Cortex of kidney (tissue), 1 donor: ENCODE measurements around the gene PLEKHJ1.

Source experiments
- DNase-seq: peaks from one replicate; lab custom pipeline; 2025; lab: John Stamatoyannopoulos, UW

PLEKHJ1 gene

DNA sequence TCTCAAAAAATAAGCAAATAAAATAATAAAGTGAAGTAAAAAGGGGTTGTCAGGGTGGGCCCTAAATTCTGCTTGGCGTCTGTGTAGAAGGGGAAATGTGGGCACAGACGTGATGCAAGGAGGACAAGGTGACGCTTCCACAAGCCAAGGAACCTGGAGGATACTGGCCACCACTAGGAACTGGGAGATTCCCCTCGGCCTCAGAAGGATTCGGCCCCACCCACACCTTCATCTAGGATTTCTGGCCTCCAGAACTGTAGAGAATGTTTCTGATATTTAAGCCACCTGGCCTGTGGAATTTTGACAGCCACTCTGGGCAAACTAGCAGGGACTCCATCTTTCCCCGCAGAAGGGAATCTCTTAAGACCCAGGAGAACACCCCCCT is 1.1 kb downstream of the PLEKHJ1 start:
- no peak for DNase-seq

DNA sequence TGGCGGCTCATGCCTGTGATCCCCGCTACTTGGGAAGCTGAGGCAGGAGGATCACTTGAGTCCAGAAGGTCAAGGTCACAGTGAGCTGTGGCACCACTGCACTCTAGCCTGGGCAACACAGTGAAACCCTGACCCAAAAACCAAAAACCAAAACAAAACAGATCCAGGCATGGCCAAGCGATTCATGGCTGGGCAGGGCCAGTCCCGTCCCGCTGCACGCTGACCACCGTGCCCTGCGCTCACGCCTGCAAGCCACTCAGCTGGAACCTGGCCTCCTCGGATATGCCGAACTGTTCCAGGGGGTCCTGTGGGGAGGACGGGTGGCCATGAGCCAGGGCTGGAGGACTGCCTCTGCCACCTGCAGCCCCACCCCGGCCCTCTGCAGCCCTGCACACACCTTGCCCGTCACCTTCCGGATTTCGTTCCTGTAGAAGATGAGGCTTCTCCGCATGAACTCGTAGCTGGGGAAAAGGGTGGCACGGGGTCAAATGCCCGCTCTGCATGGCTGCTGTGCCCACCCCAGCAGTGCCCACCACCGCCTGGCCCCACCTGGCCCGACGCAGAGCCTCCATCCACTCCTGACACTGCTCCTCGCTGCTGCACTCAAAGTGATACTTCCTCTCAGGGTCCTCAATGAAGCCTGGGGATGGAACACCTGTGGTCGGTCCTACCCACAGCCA is 2.4 kb downstream of the PLEKHJ1 start:
- DNase-seq, result no peak

DNA sequence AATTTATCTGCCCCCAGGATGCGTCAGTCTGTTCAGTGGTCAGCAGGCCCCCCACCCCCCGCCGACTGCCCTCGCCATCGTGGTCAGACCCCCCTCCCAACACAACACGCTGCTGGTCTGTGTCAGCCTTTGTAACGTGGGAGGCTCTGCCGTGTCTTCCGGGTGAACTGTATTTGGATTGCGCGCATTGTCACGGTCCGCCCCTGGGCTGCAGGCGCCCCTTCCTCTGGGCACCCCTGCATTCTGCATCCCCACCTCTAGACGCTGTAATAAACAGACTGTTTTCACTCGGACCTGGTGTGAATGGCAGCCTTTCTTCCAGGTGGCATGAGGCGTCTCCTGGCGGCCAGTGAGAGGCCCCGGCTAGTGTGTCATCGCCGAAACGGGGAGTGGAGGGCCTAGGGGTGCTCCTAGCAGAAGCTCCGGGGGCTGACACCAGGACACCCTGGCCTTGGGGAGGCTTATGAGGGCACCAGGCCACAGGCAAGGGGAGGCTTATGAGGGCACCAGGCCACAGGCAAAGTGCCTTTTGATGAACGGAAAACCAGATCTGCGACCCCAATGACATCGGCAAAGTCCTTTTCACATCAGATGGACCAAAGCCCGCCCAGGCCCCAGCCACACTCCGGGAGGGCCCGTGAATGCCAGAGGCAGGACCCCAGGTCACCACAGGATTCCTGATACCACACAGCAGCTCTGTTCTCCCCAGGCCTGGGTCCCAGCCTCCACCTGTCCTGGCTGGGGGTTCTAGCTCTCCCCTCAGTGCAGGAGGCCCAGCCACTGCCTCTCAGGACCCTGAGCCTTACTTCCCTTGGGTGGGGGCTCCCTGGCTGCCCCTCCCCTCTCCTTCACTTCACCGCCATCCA is 3.6 kb downstream of the PLEKHJ1 start:
- DNase-seq, result no peak

DNA sequence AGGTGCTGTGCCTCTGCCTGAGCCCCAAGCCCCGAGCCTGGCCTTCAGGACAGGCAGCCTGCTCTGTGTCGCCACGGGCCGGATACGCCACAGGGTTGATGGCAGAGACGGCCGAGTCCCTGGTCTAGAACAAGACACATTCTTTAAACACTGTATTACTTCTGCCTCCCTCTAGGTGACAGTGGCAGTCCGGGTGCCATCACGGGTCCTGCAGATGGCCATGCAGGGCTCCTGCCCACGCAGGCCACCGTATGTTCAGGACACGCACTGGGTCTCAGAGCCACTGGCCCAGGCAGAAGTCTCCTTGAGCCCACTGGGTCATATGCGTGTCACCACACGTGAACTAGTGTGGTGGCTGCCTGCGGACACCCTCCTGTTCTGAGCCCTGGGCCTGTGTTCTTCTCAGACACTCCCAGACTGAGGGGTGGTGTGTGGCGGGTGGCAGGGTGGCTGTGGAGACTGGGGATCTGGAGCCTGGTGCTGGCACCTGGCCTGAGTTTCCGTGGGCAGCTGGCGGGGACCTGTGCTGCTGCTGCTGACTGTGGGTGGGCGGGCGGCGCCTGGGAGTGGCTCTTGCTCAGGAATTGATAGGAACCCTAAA is 4.4 kb downstream of the PLEKHJ1 start:
- DNase-seq, result no peak

DNA sequence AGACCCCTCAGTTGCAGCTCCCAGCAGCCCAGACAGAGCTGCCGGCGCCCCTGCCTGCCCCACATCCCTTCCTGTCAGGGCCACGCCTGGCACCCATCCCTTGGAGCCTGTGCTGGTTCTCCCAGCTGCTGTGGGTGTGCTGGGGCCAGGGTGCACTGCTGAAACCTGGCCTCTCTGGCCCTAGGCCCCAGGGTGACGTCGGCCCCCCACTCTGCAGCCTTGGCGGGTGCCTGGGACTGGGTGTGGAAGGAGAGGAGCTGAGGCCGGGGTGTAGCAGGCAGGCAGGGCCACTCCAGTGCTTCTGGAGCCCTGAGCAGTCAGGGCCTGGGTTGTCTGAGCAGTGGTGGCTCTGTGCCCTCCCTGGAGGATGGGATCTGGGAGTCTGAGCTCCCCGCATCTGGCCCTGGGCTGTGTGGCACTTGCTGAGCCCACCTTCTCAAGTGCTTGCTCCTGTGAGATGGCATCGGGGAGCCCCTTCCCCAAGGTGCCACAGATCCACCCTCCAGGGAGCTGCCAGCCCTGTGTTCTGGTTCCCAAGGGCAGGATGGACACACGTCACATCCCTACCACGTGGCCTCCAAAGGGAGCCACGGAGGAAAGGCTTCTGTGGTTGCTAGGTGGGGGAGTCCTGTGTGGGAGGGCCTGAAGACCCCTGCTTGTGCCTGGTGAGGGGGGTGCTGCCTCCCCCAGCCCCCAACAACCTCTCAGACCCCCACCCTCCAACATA is 5.2 kb downstream of the PLEKHJ1 start:
- no peak for DNase-seq

DNA sequence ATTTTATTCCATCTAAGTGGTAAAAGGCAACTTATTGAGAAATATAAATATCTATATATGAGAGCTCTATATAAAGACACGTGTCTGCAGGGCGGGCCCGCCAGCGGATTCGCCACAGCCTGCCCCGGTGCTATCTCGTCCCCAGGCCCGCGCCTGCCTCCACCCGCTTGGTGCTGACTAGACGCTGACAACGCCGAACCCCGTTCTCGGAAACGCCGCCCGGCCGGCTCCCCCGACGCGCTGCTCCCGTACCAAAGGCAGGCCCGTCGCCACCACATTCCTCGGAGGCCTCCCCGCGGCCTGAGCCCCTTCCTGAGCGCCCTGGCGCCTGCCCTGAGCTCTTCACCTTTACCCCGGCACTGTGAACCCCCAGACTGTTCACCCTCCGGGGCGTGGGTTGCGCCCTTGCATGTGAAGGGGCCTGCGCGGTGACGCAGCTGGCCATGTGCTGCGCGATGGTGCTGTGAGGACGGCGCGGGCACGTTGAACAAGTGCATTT is 6.0 kb downstream of the PLEKHJ1 start:
- no peak for DNase-seq

DNA sequence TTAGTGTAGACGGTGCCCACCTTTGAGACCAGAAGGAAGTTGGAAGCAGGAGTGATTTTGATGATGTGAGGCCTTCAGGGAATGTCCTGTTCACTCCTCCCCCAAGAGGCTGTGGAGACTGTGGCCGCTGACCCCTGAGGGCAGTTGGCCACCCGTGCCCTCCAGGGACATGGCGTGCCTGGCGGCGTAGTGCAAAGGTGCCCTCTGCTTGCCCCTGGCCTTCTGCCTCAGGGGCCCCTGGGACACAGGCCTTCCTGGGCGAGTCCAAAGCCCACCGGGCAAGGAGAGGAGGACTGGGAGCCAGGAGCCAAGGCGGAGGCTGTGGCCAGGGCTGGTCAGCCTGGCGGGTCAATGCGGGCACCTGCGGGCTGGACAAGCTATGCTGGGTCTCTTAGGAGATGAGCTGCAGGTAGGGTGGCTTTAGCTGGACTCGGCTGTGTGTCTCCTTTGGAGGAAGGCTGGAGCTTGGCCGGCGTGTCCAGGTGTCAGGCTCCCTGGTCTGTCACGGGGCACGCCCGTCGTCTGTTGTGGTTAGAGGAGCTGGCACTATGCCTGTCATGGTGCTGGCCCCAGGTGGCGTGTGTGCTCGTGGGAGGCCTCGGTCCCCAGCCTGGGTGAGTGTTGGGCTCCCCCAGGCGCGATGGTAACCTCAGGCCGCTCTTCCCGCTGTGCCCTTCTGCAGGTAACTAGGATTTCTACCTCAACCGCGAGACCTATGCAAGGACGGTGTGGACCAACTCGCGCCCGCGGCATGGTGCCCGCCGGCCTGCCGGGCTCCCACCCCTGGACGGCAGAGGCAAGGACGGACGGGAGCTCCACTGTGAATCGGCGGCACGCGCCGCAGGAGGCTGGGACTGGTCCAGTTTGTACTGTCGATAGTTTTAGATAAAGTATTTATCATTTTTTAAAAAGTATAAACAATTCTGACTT is 6.8 kb downstream of the PLEKHJ1 start:
- no peak for DNase-seq

DNA sequence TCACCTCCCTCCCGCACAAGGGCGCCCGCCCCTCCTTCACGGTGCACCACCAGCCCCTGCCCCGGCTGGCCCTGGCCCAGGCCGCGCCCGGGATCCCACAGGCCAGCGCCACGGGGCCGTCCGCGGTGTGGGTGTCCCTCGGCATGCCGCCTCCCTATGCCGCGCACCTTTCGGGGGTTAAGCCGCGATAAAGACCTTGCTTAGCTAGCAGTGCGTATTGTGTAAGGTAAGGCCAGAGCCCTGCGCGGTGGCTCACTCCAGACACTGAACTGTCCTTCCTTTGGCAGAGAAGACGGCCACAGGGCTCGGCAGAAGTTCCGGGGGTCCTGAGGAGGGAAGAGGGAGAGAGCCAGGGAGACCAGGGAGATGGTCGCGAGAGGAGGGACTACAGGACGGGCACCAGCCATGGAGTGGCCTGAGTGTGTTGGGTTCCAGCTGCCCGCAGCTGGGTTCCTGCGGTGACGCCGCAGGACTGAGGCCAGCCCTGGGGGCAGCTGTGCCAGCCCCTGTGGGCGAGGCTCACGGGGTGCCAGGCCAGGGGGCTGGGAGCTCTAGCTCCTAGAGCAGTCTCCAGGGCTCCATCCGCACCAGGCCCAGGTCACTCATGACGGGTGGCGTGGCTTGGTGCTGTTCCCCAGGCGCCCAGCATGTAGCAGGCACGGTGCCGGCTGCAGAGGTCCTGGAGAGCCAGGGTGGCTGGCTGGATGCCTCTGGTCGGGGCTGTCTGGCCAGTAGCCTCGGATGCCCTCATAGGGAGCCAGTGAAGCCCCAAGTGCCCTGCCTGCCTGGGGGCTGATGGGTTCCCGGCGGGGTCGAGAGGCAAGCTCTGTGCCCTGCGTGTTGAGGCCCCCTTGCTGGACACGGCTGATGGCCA is 7.7 kb downstream of the PLEKHJ1 start:
- DNase-seq, result no peak

DNA sequence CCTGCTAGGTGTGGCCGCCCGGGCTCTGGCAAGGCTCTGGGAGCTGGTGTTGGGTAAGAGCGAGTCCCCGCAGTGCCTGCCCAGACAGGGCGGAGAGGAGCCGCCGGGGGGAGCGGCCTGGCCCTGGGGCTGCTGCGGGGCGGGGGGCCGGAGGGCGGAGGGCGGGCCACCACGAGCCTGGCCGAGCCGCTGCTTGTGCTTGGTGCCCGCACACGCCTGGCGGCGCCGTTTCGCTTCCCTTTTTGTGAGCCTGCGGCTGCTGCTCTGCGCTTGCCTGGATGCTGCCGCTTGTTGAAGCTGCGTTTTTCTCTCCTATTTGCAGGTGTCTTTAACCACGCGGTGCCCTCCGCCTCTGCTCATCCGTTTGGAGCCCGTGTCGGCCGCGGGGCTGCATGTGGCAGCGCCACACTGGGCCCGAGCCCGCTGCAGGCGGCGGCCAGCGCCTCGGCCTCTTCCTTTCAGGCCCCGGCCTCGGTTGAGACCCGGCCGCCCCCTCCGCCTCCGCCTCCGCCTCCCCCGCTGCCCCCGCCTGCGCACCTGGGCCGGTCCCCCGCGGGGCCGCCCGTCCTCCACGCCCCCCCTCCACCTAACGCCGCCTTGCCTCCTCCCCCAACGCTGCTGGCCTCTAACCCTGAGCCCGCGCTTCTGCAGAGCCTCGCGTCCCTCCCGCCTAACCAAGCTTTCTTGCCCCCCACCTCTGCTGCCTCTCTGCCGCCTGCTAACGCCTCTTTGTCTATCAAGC is 8.5 kb downstream of the PLEKHJ1 start:
- DNase-seq, result no peak

DNA sequence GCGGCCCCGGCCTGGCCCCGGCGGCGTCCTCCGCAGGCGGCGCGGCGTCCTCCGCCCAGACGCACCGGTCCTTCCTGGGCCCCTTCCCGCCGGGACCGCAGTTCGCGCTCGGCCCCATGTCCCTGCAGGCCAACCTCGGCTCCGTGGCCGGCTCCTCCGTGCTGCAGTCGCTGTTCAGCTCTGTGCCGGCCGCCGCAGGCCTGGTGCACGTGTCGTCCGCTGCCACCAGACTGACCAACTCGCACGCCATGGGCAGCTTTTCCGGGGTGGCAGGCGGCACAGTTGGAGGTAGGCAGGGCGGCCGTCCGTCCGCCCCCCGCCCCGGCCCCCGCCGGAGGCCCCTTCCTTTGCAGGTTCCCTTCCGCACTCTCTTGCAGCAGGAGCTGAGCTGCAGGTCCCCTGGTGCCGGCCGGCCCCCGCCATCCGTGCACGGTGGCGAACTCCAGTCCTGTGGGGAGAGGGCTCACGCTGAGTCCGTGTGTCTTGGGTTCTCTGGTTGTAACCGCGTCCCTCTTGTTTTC is 9.2 kb downstream of the PLEKHJ1 start:
- DNase-seq, result no peak

DNA sequence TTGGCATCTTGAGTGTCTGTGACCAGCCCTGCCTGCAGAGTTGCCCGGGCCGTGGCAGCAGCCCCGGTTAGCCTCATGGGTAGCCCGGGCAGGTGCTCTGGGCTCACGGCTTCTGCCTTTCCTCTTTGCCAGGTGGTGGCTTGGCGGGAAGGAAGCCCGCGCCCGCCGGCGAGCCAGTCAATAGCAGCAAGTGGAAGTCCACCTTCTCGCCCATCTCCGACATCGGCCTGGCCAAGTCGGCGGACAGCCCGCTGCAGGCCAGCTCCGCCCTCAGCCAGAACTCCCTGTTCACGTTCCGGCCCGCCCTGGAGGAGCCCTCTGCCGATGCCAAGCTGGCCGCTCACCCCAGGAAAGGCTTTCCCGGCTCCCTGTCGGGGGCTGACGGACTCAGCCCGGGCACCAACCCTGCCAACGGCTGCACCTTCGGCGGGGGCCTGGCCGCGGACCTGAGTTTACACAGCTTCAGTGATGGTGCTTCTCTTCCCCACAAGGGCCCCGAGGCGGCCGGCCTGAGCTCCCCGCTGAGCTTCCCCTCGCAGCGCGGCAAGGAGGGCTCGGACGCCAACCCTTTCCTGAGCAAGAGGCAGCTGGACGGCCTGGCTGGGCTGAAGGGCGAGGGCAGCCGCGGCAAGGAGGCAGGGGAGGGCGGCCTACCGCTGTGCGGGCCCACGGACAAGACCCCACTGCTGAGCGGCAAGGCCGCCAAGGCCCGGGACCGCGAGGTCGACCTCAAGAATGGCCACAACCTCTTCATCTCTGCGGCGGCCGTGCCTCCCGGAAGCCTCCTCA is 9.9 kb downstream of the PLEKHJ1 start:
- DNase-seq, result no peak

DNA sequence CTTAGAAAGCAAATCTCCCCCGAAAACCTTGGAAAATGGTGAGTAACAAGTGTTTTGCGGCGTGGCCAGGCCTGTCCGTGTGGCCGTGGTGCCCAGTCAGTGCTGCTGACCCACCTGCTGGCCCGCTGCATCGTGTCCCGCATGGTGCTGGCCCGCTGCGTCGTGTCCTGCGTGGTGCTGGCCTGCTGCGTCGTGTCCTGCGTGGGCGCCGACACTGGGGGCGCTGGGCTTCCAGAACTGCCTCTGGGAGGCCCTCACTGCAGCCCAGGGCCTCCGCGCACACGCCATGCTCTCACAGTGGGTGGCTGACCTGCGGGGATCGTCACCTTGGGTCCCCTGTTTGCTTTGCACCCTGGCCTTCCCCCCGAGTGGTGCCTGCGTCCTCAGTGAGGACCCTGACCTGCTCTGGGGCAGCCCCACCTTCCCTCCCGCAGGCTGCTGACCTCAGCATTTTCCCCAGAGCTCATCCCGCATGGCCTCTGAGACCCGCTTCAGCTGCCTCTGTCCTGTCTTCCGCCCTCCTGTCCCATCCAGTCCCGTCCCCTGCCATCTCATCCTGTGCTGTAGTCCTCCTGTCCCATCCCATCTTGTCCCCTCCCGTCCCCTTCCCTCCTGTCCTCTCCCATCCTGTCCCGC is 10.6 kb downstream of the PLEKHJ1 start:
- no peak for DNase-seq

DNA sequence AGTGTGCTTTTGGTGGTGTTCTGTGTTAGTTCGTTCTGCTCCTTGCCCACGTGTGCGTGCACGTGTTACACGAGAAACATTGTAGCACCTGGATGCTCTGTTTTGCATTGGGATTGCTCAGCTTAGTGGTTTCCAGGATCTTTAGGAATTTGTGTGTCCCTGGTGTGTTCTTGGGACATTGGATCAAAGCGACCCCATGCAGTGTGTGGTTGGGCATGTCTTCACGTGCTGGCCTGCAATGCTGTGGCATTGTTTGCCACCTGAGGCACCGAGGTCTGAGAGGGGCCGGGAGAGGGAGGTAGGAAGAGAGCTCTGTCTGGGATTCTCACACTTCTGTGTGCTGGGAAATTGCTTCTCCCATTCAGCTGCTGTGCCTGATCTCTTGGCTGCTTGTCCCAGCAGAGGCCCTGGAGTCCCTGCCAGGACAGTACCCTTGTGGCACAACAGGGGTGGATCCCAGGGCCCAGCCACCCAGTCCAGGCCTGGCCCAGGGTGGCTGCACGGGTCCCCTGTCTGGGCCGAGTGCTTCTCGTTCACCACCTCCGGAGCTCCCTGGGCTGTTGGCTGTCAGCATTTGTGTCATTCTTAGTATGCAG is 11.3 kb downstream of the PLEKHJ1 start:
- DNase-seq, result no peak

DNA sequence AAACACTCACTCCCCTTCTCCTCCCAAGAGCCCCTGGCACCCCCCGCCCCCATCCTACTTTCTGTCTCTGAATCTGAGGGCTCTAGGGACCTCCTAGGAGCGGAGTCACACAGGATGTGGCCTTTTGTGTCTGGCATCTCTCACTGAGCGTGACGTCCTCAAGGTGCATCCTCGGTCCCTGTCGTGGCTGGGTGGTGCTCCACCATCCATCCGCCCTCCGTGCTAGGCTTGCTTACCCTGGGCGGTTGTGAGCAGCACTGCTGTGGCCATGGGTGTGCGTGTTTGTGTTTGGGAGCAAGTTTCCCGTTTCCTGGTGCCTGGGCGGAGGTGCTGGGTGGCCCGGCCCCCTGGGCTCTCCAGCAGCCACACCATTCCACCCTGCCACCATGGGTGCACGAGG is 12.2 kb downstream of the PLEKHJ1 start:
- DNase-seq, result no peak

DNA sequence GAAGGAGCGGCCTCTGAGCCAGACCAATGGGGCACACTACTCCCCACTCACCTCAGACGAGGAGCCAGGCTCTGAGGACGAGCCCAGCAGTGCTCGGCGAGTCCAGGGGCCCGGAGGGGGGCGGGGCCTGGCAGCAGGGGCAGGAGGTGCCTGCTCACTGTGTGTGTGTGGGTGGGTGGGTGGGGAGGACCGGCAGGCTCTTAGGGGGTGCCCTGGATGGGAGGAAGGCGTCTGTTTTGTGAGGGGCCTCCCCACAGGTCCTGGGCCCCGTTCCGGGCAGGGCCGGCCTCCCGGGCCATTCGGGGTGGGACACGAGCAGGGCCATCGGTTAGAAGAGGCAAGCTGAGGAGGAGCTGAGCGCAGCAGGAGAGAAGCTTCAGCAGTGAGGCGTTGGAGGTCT is 12.7 kb downstream of the PLEKHJ1 start:
- DNase-seq, result no peak

DNA sequence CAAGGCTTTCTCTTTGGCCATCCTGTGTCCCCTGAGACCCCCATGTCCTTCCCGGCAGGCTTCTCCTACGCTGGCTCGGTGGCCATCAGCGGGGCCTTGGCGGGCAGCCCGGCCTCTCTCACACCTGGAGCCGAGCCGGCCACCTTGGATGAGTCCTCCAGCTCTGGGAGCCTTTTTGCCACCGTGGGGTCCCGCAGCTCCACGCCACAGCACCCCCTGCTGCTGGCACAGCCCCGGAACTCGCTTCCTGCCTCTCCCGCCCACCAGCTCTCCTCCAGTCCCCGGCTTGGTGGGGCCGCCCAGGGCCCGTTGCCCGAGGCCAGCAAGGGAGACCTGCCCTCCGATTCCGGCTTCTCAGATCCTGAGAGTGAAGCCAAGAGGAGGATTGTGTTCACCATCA is 14.2 kb downstream of the PLEKHJ1 start:
- DNase-seq, result no peak

DNA sequence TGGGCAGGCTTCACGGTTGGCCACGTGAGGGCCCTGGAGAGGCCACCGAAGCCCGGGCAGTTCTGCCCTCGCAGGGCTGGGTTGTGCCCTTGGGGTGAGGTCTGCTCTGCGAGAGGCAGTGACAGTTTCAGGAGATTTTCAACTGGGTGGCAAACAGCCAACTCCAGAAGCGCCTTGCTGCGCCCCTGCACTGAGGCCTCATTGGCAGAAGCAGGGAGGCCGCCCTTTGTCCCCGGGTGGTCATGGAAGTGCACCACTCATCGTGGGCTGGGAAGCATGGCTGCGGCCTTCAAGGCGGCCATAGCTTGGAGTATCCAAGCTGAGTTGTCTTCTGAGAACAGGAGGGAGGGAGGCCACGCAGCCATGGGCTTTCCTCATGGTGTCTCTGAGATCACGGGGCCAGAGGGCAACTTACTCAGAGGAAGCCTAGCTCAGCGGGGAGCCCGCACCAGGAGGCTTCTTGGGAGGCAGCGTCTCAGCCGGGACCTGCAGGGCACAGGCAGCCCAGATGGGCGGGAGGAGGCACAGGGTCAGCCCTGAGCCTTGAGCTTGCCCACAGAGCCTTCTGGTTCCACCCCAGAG is 14.8 kb downstream of the PLEKHJ1 start:
- no peak for DNase-seq
